Right renal pelvis (tissue), 4 donors: ENCODE results near the gene PGD. TPM values are rescaled to one million over a fixed set of nuclear protein-coding genes. Genes with fewer than 3 reads are reported as not detected.
A peak's percentile ranks its signal among the peaks of the same experiment; 100 is the strongest.

Experiments
- DNase-seq, 4 donors: peaks; one replicate each; pipeline ENCODE4 v3.0.0-alpha.2; 2013; ENCODE audit warnings: low read depth in 4 of 4, low spot score in 3 of 4, missing footprints in 1 of 4
- polyA plus RNA-seq, 4 donors: library from polyadenylated mRNA; unstranded; fragments of 120-200 nt; gene quantifications; one replicate each; pipeline ENCODE4 v1.2.1, GENCODE V29; 2013; ENCODE audit not compliant: insufficient read length in 4 of 4

The PGD gene
- 100 to 1,000 TPM; 182 to 194 (median 189) TPM for polyA plus RNA-seq

DNA sequence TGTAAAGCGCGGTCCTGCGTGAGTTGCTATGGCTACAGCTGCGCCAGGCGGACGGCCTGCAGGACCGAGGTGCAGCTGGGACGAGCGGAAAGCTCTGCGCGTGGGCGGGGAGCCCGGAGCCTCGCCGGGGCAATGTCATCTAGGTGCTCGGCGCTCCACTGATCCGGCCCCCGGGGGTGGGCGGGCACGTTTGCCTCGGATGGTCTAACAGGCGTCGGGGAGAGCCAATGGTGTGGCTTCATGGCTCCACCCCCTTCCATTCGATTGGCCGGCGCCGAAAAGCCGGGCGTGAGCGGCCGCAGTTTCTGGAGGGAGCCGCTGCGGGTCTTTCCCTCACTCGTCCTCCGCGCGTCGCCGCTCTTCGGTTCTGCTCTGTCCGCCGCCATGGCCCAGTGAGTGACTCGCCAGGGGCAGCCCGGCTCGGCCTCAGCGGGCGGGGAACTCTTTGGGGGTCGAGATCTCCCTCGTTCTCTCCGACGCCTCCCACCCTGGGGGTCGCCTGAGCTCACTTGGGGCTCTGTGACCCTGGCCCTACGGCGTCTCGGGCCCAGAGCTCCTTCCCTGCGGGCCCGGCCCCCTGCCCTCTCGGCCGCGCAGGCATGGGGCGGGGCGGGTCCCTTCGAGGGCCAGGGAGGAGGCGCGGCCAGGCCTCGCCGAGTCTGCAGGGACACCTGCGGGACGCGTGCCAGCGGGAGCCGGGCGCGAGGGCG is at the start of gene PGD:
TSS of gene PGD (plus strand) at position 331 of the 710 bp plus-strand sequence. CDS start at position 385, 54 bp downstream.
- peak; percentile 91 to 95 (median 94) for DNase-seq

DNA sequence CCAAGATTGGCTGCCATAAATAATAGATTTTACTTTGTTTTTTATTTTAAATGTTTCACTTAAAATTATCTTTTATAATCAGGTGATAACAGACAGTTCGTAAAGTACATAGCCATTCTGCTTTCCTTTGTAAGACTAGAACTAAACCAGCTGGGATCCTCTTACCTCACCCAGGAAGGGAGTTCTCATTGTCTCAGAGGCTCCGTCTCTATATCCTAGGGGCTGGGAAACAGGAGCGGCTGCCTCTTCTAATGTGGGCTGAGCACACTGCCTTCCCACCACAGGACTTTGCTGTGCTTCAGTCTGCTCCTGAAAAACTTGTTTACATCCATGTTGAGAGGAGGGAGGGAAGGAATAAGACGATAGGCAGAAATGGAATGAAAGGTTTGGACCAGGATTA is 45.6 kb upstream of the PGD start:
- DNase-seq, result no peak

DNA sequence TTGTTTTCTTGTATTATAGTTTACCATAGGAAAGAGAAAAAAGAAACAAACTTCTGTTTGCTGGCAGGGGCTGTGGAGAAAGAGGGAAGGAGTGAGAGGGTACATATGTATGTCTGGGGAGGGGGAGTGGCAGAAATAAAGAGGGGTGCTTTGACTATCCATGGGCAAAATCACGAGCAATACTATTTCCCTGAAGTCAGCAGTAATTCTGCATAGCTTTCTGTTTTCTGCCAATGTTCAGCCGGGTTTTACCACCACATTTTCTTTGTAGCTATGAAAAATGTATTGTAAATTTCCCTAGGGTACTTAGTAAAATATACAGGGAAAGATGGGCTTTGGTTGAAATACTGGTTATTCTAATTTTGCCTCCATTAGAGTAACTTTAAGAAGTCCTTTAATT is 45.2 kb upstream of the PGD start:
- DNase-seq, result no peak

DNA sequence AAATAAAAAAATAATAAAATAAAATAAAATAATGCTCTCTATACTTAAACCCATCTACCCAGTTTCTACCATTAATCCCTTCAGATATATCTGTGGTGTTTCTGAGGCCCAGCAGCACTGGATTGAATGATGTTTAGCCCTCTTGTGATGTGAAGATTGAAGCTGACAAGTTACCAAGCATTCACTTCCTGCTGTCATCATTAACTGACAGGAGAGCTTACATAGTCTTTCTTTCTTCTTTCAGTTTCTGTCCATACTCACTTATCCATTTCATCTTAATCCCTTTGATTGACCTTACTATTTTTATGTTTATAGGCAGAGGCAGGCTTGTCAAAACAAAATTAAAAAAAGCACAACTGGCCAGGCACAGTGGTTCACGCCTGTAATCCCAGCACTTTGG is 38.8 kb upstream of the PGD start:
- no peak for DNase-seq

DNA sequence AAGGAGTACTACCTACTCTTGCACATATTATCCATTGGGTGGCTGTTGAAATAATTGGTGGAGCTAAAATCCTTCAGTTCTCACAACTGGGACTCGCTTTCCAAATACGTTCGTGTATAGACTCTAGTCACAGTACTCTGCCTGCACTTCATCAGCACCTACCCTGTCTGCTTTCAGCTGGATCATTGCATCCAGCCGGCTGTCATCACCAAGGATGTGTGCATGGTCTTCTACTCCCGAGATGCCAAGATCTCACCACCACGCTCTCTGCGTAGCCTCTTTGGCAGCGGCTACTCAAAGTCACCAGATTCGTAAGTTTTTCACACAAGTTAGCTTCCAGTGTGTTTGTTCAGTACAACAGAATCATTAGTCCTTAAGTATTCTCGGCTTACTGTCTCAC is 37.3 kb upstream of the PGD start:
- DNase-seq, result no peak

DNA sequence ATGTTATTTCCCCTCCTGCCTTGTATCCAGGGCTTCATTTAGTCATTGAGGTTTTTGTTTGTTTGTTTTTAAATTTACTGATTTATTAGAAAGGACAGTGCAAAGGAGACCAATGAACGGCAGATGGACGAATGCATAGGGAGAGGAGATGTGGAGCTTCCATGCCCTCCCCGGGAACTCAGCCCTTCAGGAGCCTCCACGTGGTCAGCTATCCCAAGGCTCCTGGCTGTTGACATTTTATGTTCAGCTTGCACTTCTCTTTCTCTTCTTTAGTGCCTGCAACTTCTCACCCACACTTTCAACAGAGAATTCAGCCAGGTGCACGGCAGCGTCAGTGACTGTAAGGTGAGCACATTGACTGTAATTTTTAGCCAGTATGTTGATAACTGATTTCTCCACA is 30.7 kb upstream of the PGD start:
- DNase-seq, result no peak

DNA sequence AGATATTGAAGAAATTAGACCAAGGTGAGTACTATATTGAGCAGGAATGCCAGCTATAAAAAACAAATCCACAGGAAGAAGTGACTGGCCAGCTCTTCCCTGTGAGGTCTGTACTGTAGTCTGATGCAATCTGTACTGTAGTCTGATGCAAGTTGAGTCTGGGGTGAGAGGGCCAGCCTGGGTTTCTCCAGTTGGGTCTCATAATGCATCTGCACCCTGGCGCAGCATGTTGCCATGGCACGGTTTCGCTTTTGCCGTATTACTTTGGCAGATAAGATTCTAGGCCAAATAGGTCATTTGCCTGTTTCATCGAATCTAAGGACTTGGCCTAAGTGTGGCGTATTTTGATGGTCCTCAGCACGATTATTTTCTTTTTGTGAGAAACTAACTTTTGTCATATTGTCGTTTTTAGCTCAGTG is 24.4 kb upstream of the PGD start:
- no peak for DNase-seq

DNA sequence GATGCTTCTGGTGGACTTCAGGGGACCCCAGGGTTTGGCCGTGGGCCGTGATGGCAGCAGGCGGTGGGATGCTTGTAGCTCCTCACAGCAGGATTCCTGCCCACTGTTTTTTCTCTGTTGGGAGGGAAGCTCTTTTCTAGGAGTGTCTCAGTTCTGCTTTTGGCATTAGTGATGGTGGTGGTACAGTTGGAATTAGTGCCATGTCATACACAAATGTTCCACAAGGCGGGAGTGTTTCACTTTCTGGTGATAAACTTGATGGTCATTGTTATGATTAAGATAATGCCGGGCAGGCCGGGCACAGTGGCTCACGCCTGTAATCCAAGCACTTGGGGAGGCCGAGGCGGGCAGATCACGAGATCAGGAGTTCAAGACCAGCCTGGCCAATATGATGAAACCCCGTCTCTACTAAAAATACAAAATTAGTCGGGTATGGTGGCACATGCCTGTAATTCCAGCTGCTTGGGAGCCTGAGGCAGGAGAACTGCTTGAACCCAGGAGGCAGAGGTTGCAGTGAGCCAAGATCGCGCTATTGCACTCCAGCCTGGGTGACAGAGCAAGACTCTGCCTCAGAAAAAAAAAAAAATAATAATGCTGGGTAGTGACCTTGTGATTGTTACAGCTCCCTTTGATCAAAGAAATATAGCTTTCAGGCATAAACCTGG is 21.4 kb upstream of the PGD start:
- DNase-seq, result peak in 2 of 4 donors; percentile 41 to 46

DNA sequence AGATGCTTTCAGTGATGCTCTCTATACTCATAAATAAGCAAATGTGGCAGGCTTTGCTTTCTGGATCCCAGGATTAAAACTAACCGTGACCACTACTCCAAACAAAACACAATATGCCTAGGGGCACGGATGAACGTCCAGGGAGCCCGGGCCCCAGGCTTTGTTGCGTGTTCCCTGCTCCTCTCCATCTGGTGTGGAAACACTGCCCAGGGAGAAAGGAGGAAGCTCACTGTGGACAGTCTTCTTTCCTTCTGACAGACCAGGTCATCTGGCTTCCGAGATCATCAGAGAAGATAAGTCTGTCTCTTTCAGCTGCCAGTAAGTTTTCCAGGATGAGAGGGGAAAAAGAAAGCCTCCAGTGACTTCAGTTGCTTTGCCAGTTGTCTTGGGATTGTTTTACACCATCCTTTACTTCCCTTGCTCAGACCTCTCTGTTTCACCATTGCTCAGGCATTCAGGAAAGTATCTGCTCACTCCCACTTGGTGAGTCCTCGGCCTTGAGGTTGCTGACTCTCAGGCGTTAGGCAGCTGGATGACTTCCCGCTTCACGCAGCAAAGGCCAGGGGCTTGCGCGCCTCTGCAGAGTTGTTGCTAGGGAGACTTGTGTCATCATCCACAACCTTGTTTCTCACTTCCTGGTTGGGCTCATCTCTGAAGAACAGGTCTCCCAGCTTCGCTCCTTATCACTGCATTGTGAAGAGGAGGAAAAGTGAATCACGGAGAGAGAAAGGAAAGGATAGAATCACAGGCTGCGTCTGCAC is 20.6 kb upstream of the PGD start:
- DNase-seq, result no peak

DNA sequence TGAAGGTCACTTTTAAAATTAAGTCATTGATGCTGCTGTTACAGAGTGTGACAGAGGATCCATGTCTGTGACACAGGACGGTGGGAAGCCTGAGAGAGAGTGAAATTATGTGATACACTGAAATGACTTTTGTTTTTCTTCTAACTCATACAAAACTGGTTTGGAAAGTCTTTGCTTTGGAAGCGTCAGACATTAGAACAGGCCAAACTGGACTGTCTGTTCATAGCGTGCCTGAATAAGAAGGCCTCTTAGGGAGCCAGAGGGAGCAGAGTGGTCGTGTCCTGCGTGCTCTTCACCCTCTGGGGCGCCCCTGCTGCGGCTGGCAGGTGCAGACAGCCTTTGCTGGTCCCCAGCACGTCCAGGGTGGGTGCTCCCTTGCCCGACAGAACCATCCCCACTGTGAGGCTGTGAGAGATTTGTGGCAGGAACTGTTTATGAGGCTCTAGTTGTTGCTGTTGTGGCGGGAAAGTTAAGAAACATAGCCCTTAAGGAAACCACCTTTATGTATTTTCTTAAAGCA is 19.7 kb upstream of the PGD start:
- DNase-seq, result no peak

DNA sequence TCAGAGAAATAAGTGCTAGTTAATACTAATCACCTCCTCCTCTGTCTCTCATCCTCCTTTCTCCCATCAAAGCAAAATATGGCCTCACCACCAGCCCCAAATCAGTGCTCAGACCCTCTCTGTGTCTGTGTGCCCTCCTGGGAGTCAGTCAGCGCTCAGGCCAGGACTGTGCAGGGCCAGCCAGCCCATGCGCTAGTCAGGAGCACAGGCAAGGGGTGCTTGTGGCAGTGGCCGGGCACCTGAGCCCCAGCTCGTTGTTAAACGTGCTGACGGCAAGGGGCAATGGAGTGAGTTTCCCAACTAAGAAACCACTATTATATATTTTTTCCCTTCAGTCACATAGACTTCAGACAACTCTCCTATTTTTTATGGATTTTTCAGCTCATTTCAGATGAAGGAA is 19.2 kb upstream of the PGD start:
- DNase-seq, result no peak

DNA sequence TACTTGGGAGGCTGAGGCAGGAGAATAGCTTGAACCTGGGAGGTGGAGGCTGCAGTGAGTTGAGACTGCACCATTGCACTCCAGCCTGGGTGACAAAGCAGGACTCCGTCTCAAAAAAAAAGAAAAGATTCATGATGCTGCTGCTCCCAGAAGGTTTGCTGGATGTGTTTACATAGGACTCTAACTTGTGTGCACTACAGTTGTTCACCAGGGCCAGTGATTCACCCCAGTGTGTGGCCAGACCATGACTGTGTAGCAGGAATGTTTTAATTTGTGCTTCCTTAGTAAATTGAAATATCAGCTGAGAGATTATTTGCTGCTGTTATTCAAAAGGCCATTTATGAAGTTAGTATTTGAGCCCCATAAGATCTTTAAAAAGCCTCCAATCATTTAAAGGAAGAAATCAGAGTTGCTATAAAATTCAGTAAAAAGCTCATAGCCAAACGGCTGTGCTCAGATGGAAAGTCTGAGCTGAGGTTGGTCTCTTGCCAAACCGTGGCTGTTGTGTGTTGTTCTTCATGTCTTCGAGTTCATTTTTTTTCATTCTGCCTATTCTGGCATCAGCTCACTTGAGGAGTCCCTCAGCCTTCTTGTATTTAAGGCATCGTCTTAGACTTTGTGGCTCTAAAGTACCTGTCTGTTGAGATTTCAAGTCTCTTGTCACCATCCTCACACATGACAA is 18.1 kb upstream of the PGD start:
- no peak for DNase-seq

DNA sequence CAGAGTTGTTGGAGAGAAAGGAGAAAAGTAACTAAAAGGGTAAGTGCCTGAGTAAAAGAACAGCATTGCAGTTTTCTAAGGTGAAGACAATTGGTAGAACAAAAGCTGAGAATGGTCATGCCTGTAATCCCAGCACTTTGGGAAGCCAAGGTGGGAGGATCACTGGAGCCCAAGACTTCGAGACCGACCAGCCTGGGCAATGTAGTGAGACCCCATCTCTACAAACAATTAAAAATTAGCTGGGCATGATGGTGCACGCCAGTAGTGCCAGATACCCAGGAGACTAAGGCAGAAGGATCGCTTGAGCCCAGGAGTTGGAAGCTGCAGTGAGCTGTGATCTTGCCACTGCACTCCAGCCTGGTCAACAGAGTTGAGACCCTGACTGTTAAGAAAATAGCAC is 15.2 kb upstream of the PGD start:
- no peak for DNase-seq

DNA sequence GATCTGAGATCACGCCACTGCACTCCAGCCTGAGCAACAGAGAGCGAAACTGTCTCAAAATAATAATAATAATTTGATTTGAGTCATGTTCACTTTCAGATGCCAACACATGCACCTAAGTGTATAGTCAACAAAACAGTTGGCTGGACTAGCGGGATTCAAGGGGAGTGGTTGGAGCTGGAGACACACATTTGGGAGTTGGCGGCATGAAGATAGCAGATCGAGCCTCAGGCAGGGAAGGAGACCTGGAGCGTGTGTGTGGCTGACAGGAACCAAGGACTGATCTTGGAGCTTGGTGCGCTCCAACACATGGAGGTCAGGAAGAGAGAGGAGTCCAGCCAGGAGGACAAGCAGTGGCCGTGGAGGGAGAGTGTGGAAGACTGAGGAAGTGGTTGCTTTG is 14.6 kb upstream of the PGD start:
- no peak for DNase-seq

DNA sequence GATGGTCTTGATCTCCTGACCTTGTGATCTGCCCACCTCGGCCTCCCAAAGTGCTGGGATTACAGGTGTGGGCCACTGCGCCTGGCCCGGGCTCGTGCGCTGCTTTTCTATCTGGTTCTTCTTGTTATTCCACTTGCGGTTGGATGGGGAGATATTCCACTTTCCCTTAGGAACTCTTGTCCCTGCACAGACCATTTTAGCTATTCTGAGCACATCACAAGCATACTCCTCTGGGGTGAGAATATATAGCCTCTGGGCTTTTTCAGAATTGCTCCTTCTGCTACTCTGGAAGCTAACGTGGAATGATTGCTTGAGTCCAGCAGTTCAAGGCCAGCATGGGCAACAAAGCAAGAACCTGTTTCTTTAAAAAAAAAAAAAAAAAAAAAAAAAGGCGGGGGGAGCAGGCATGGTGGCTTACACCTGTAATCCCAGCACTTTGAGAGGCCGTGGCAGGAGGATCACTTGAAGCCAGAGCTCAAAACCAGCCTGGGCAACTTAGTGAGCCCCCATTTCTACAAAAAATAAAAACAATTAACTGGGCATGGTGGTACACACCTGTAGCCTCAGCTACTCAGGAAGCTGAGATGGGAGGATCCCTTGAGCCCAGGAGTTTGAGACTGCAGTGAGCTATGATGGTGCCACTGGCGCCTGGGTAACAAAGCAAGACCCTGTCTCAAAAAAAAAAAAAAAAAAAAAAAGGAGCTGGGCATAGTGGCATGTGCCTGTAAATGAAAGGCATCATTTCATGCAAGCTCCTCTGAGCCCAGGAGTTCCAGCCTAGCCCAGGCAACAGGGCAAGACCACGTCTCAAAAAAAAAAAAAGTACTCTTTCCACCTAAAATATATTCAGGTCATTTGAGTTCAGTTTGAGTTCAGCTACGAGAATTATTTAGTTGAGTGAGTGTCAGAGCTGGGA is 11.8 kb upstream of the PGD start:
- DNase-seq, result no peak

DNA sequence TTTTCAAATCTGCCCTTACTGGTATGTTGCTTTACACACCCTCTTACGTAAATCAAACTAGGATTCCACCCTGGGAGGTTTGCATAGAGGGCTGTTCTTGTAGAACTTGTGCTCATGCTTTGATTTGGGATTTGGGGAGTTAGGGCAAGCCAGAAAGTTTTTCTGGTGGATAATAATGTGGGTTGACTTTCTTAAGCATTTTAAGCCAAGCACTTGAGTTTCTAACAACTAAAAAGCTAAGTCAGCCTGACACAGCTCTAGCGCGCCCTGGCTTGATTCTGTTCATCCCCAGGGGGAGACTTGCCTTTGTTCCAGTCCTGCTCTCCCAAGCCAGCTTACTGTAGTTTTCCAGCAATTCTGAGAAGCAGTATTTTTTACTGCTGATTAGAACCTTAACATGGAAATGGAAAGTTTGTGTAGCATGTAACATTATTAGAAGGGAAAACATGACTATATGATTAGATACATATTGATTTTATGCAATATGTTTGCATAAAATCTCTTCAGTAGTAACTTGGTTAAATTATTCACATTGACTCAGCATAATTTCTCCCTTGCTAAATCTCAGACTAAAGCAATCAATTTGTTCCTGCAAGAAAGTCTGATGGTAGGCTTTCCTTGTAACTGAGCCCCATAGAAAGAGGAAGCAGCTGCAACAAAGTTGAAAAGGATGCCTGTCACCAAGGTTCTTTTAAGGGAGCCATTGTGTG is 11.0 kb upstream of the PGD start:
- DNase-seq, result peak in 2 of 4 donors; percentile 13 to 16

DNA sequence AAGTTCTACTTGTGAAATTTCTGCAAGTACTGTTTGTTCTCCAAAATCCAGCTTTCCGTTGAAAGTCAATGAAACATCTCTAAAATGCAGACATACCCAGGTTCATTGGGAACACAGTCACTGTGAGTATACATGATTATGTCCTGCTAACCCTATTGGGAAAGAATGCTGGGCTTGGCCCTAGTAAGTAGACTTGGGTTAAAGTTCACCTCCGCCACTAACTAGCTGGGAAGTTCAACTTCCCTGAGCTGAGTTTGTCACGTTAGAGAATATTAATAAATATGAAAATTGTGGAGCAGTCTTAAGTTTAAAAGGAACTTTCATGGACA is 10.5 kb upstream of the PGD start:
- no peak for DNase-seq

DNA sequence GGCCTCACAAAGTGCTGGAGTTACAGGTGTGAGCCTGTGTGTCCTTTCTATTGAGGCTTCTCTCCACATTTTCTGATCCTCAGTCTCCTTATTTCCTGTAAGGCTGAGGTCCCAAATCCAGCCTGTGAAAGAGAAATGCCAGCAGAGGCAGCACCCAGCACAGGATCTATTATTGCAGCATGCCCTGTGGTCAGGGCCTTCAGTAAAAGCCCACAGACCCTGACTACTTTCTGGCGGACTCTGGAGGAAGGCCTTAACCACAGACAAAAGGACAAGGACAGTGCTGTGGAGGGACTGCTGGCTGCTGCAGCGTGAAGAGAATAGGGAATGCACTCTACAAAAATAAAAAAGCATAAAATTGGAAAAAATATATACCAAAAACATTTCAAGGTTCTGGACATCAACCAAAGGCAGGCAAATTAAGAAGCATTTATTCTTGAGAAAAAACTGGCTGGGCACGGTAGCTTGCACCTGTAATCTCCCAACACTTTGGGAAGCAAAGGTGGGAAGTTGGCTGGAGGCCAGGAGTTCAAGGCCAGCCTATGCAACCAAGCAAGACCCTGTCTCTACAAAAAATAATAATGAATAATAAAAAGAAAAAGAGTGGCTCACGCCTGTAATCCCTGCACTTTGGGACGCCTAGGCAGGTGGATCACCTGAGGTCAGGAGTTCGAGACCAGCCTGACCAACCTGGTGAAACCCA is 9.4 kb upstream of the PGD start:
- DNase-seq, result no peak

DNA sequence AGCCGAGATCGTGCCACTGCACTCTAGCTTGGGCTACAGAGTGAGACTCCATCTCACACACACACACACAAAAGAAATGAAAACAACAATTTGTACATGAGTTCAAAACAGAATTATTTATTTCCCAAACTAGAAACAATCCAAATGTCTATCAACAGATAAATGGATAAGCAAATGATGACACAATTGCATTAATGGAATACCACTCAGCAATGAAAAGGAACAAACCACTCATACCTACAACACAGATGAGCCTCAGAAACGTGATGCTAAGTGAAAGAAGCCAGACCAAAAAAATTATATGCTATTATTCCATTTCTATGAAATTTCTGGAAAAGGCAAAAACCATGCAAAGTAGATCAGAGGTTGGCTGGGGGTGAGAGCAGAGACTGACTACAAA is 2.0 kb upstream of the PGD start:
- no peak for DNase-seq
